Activated CD4-positive, alpha-beta T cell treated with anti-CD3 and anti-CD28 coated beads for 24 hours (primary cell): Measurements from ENCODE around the gene ADAMTSL3.

ENCODE experiments used
- DNase-seq, 2 donors: peaks; one replicate each; pipeline ENCODE4 v3.0.0-alpha.2; 2020; ENCODE audit warnings: low read depth in 2 of 2

The ADAMTSL3 gene

DNA sequence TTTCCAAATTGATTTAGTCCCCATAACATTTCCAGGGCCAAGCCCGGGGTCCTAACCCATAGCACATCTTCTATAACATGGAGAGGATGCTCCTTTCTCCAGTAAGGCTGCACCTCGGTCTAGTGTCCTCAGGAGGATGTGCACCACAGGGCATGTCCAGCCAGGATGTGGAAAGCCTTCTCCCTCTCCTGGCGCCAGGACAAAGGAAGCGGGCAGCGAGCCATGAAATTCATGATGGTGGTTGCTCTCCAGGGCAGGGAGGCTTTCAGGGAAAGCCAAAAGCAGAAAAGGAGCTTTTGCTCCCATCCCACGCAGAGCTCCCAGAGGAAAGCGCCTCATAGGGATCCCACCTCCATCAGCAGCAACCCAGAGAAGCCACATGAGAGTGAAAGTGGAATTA is 220.0 kb downstream of the ADAMTSL3 start:
- no peak for DNase-seq

DNA sequence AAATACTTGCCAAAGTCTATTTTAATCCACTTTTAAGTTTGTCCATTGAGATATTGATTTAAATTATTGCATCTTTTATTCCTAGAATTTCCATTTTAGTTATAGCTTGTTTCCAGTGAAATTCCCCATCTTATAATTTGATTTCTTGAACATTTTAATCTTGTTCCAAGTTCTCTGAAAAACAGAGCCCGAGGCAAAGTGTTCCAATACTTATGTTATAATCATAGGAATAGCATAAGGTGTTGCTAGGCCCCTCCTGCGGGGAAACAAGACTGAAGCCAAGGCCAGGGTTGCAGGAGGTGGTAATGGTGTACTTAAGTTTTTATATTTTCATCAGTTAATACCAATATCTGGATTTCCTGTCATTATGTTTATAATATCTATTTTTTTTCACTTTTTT is 226.6 kb downstream of the ADAMTSL3 start:
- no peak for DNase-seq

DNA sequence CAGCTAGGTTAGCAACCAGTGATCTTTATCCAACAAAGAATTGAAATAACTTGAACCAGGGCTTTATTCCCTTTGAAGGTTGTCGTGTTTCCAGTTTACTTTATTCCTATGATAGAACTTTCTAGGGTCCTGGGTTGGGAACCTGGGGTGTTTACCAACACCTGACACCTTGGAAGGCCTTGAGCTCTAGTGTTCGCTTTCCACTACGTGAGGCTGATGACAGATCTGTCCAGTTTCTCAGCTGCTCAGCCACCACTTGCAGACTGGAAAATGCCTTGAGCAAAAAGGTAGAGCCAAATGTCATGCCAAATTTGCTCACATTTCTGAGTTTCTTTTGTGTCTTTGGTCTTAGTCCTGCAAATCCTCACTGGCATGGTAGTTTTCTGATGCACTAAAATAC is 227.2 kb downstream of the ADAMTSL3 start:
- no peak for DNase-seq

DNA sequence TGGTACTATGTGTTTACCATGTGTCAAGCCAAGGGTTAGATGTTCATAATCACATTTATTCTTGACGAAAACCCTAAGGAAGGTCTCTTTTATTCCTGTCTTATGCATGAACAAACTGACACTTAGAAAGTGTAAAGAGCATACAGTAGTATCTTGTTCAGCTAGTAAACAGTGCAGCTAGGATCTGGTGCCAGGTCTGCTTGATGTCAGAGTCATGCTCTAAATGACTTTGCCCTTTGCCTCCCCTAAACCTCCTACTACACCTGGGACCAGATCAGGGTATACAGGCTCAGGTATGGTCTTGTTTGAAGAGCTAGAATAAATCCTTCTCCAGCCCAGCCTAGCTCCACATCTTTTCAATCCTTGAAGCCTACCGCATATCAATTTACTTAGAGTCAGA is 232.4 kb downstream of the ADAMTSL3 start:
- DNase-seq: no peak

DNA sequence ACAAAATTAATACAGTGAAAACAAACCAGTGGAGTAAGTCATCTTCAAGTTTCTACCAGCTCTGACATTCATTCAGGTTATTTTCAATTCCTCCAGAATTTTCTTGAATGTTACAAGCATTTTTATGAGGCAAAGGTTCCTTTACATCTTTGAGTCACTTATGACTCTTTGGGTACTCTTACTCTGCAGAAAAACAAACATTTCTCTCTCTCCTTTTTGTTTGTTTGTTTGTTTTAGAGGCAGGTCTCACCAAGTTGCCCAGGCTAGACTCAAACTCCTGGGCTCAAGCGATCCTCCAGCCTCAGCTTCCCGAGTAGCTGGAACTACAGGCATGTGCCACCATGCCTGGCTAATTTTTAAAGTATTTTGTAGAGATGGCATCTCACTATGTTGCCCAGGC is 233.5 kb downstream of the ADAMTSL3 start:
- DNase-seq: no peak

DNA sequence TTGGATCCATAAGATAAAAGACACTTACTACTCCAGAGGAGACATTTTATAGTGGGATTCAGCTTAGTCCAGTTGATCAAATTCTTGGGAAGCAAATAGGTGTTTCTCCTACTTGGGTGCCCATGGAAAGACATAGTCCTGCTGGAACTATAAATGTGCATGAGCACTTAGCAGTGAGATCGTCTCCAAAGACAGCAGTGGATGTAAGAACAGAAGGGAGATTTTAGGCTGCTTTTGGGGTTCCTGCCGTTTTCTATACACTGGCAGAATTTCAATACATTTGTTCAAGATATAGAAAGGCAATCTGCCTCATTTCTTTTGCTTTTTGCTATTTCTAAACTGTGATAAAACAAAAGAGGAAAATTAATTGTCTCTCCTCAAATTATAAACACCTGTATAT is 234.0 kb downstream of the ADAMTSL3 start:
- DNase-seq: no peak

DNA sequence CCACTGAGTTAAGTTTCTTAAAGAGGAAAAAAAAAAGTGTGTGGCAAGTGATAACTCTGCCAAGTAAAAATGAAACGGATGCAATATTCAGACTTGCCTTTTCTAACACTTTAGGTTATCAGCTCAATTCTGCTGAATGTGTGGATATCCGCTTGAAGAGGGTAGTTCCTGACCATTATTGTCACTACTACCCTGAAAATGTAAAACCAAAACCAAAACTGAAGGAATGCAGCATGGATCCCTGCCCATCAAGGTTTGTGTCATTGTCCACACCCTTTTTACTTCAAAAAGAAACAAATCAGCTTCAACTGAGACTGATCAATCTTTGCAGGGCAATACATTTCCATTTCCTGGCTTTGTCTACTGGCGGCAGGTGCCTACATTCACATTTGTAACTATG is 236.1 kb downstream of the ADAMTSL3 start:
- no peak for DNase-seq

DNA sequence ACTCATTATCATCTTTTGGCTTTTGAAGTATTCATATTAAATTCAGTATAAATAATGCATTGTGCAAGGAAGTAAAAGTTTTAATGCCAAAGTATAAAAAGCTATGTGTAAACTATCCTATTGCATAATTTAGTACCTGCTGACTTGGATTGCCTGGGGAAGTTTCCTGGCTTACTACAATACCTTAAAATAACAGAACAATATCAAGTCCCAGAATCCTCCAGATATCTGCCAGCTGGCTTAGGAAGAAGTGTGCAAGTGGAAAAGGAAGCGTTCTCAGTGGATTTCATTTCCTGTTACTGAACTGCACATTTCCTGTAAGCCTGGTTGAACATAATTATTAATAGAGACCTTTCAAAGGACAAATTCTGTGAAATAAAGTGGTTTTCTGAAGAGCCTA is 236.7 kb downstream of the ADAMTSL3 start:
- no peak for DNase-seq

DNA sequence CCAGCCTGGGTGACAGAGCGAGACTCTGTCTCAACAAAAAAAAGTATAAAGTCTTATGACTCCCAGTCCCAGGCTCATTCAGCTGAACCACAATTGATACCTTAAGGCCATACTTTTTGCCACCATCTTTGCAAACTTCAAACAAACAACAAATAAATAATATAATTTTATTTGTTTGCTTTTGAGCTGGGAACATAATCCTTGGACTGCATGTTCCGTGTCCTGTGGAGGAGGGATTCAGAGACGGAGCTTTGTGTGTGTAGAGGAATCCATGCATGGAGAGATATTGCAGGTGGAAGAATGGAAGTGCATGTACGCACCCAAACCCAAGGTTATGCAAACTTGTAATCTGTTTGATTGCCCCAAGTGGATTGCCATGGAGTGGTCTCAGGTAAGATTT is 238.6 kb downstream of the ADAMTSL3 start:
- DNase-seq: no peak

DNA sequence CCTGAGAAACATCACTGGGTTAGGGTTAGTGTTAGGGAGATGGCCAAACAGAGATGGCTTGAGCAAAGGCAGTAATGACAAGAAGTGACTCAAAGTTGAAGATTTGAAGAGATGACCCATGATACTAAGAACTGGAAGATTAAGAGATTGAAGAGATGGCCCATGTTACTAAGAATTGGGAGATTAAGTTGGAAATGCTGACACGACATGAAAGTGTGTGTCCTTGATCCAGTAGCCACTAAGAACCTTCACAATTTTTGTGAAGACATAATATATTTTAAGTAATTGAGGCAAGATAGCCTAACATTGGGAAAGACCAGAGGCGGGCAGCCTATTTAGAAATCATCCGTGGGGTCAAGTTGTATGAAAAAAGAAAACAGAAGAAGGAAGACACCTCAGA is 239.4 kb downstream of the ADAMTSL3 start:
- DNase-seq: no peak

DNA sequence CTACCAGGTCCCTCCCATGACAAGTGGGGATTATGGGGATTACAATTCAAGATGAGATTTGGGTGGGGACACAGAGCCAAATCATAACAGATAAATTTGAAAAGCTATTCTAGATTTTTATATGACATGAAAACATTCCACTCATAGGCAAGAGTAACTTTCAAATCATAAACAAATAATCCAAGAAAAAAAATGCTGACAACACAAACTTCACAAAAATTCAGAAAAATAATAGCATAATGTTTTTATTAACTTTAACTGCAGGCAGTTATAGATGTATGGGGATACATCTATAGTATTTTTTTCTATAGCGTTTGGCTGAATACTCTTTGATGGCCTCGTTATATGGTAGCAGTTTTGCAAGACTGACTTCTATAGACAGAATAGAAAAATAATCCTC is 243.1 kb downstream of the ADAMTSL3 start:
- no peak for DNase-seq

DNA sequence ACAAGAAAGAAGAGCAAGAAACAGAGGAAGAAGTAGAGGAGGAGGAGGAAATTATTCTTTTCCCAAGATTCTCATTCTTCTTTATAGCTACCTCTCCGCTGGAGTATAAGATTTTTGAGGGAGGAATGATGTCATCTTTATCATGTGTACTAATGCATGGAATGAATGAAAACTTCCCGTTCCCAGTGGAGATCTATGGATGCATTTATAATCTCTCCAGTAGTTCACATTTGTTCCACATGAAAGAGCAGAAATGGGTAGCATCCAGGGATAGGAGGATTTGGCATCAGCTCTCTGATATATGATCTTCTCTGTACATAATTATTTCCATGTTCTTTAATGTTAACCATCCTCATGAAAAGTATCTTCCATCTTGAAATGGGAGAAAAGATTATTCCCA is 244.4 kb downstream of the ADAMTSL3 start:
- DNase-seq: no peak

DNA sequence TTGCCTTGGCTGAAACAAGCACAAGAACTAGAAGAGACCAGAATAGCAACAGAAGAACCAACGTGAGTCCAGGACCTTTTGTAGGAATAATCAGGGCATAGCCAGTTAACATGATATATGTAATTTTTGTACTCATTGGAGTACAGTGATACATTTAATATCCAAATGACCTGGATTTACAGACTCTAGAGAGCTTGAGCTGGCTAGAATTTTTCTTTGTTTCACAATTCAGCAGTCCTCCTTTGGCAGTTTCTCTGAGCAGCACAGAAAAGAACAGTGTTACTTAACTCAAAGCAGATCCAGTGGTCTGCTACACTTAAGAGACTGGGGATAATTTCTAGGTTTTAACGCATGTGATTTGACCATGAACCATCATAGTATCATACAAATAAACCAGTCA is 245.7 kb downstream of the ADAMTSL3 start:
- DNase-seq: no peak

DNA sequence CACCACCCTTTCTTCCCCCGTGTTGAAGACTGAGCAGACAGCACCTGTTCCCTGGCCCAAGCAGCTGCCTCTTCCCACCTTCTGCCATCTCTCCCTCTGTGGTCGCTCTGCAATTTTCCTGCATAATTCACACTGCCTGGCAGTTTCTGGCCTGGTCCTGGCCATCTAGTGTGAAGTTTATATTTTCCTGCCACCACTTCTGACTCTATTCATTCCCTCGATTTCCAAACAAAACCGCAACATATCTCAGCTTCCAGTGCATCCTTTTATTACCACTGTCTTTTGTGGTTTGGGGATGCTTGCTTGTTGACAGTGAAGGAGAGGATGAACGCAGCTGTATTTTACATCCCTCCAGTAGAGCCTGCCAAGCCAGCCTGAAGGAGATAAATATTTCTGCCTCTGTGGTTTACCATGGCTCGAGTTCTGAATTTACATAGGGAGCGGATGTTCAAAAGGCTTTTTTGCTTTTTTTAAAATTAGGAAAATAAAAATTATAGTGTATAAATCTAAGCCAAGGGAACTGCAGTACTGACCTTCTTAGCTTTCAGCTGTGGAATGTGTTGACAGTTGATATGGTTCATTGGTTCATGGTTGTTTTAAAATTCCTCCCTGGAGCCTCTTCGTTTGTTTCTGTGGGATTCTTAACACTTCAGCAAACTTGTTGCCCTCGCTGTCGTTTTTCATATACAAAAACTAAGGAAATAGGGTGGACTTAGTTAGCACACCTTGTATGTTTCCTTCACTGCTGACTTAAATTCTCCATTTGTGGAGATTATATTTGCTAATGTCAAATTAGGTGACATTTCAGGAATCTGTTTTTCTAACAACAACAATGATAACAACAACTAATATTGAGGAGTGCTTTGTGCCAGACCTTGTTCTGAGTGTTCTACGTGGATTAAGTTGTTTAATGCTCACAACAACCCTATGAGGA is 250.5 kb downstream of the ADAMTSL3 start:
- DNase-seq: no peak

DNA sequence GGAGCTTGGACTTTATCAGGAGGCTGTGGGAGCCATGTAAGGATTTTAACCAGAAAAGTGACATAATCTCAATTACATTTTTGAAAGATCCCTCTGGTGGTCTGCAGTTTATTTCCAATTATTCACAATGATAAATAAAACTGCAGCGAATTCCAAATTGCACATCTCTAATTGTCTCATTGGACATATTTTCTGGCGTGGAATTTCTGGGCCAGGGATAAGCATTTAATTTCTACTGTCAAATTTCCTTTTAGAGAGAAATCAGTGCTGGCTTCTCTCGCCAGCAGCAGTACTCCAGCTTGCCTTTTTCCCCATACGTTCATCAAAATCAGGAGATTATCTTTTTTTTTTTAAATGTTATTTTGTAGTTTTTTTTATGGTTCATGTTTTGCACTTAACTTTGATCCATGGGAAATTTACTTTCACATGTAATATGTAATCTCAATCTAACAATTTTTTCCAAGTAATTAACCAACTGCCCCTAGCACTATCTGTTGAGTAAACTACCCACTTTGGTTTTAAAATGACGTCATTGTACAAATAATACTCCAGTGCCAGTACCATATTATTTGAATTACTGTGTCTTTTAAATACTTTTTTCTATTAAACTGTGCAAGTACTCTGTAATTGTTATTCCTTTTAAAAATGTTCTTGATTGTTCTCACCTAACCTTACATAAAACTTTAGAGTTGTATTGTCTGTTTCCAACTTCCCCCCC is 251.8 kb downstream of the ADAMTSL3 start:
- no peak for DNase-seq

DNA sequence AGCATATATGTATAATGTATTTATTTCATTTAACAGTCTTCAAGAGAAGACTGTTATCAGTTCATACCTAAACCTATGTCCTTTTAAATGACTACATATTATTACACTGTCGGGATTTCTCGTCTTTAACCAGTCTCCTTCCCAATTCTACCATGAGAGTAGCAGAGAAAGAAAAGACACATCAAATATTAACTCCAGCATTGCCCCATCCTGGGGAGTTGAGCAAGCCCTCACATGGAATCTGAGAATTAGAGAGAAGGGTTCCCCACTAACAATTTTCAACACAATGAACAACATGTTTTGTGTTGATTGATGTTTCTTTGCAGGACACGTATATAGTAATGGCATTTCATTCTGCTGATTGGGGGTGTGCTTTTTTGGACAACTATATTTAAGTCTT is 257.4 kb downstream of the ADAMTSL3 start:
- no peak for DNase-seq

DNA sequence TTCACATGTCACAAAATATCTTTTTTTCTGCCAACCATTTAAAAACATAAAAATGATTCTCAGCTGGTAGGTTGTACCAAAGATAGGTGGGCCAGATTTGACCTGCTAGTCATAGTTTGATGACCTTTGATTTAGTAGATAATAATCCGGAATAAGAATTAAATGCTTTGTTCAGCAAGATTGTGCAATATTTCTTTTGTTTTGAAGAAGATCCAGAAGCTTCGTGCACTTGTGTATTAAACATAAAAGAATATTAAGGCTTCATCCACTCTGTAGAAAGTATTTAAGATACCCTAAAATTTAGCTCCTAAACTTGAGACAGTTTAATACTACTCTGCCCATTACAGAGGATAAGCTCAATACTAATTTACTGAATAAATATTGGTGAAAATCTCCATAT is 258.4 kb downstream of the ADAMTSL3 start:
- no peak for DNase-seq

DNA sequence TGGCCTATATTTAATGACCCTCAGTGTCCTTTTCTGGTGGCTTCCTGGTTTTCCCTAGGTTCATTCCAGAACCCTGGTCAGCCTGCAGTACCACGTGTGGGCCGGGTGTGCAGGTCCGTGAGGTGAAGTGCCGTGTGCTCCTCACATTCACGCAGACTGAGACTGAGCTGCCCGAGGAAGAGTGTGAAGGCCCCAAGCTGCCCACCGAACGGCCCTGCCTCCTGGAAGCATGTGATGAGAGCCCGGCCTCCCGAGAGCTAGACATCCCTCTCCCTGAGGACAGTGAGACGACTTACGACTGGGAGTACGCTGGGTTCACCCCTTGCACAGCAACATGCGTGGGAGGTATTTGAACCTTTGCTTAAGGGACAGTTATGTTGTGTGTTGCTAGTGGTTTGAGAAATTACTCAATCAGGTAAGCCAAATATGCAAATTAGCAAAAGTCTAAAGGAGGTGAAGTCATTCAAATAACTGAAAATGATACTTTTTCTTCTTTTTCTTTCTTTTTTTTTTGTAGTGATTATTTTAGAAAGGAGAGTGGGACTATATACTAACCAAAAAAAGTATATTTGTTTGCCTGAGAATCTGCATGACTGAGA is 259.2 kb downstream of the ADAMTSL3 start:
- no peak for DNase-seq

DNA sequence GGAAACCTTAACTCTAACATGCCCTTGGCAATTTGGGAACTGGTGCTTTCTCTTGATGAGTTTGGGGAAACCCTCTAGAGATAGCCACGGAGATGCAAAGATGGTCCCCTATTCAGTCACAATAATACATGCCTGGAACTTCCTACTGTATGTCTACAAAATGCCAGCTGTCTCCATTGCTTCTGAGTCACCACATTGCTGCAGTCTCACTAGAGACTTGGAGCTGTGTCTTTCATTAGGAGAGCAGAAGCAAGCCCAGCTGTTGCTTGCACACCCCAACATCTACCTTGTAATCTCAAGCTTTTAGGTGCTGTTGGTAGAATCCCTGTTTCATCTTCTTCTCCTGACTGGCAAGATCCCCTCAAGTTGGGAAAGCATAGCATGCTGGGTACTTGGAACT is 261.0 kb downstream of the ADAMTSL3 start:
- DNase-seq: no peak

DNA sequence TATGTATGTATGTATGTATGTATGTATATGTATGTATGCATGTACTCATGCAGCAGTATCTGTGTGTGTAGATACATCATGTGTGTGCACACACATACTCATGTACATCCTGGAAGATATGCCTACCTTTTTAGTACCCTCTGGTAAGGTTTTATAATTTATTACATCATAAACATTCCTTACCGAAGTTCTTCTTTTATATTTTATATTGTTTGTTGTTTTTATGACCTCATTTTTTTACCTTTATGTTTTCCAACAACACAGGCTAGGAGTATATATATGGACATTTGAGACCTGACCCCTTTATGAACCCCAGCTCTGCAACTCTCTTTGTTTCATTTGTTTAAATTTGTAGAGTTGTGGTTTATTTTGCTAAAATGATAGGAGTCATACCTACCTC is 263.5 kb downstream of the ADAMTSL3 start:
- DNase-seq: no peak

DNA sequence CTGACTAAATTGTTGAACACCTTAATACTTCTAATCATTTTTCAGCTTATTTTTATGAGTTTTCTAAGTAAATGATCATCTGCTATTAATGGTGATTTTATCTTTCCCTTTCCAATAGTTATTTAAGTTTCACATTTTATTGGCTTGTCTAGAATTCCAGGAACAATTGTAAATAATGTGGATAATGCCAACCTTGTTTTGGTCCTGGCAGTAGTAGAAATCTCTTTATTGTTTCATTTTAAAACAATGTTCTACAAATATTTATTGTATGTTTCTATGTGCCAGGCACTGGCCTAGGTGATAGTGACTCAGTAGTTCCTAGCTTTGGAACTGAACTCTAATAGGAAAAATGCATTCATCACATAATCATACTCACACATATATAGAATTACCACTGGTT is 264.1 kb downstream of the ADAMTSL3 start:
- DNase-seq: no peak

DNA sequence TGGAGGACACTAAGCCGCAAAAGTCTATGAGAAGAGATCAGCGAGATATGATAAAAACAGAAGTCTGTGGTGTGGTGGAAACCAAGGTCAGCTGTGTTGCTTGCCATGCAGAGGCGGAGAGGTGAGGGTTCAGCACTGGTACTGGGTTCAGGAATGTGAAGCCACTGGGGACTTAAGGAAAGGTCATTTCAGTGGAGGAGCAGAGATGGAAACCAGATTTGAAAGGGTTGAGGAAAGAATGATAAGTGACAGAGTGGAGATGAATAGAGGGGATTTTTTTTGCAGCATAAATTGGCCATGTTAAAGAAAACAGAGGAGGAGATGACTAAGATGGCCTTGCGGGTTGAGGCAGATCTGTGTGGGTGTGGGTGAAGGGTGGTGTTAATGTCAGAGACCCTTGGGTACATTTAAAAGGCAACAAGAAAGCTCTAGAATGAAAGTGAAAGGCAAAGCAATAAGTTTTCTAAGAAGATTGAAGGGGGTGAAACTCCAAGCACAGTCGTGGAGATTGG is 265.5 kb downstream of the ADAMTSL3 start:
- no peak for DNase-seq
